ENCODE results near the gene SLC7A5. TPM values are rescaled to one million over a fixed set of nuclear protein-coding genes. Genes with fewer than 3 reads are reported as not detected.
"Not testable (repeated sequence)": the region's sequence is repeated elsewhere in the genome, so short reads cannot be mapped to it uniquely, and the experiment has no call there.

The SLC7A5 gene
- total and polyA plus RNA-seq, 2 of the 4 experiments (the other 2 are of a cell fraction) = 11.3 to 101 TPM

- H3K4me3 ChIP-seq (ENCODE audit: insufficient read depth, low read depth, low read length); in situ Hi-C loops (cut with MboI; ENCODE audit: low sequenced_read_pairs); H3K56ac ChIP-seq (ENCODE audit: extremely low read depth, insufficient read depth, low read length); H3K4me2 ChIP-seq (ENCODE audit: low read depth, low read length); CTCF ChIA-PET; H3K4ac ChIP-seq (ENCODE audit: low read depth, low read length); H2BK15ac ChIP-seq (ENCODE audit: low read depth, low read length); POLR2A ChIA-PET (ENCODE audit: unreplicated experiment); H2AK5ac ChIP-seq (ENCODE audit: low read depth, low read length); BruUV-seq (replicated peaks); H4K5ac ChIP-seq (ENCODE audit: low read depth, low read length); H2BK120ac ChIP-seq (ENCODE audit: low read depth, low read length); H2BK5ac ChIP-seq (ENCODE audit: low read depth, low read length, poor library complexity, severe bottlenecking); H3K9me3 ChIP-seq (ENCODE audit: control insufficient read depth, insufficient read depth, low read length); H3K36me3 ChIP-seq (ENCODE audit: control insufficient read depth, insufficient read depth, low read length); H3K14ac ChIP-seq (replicated peaks; ENCODE audit: low read depth, low read length); H3K27ac ChIP-seq (ENCODE audit: insufficient read depth, low read length); H2BK20ac ChIP-seq (ENCODE audit: low read depth, low read length); H3K9me1 ChIP-seq (ENCODE audit: insufficient read depth, low read length); H4K91ac ChIP-seq (ENCODE audit: insufficient read depth, low read depth, low read length); H3K79me1 ChIP-seq (ENCODE audit: low read depth in 1 of 2, low read length in 2 of 2); H3K4me1 ChIP-seq (ENCODE audit: control insufficient read depth, insufficient read depth, low read length); intact Hi-C loops (cut with micrococcal nuclease); dilution Hi-C loops (cut with HindIII; ENCODE audit: low sequenced_read_pairs, unreplicated experiment); H3K9ac ChIP-seq (ENCODE audit: low read depth, low read length); H3K18ac ChIP-seq (ENCODE audit: low read depth, low read length); H3K23ac ChIP-seq (ENCODE audit: low read depth, low read length); H2AFZ ChIP-seq (replicated peaks; ENCODE audit: low read length, poor library complexity); H4K20me1 ChIP-seq (ENCODE audit: insufficient read depth, low read length); H2AK9ac ChIP-seq (replicated peaks; ENCODE audit: low read depth, low read length, poor library complexity); H4K8ac ChIP-seq (ENCODE audit: low read depth in 2 of 2, low read length in 2 of 2): not testable (repeated sequence)
- peak; percentile 35; the same call in 1 of the 2 replicates for TF ChIP-seq BHLHE40 (IDR thresholded peaks at IDR 0.05; ENCODE audit: low read depth, low read length)
- TF ChIP-seq CEBPB (IDR thresholded peaks at IDR 0.05; ENCODE audit: low read depth, low read length) = peak; percentile 62
- H3K27me3 ChIP-seq (ENCODE audit: control insufficient read depth, insufficient read depth, low read length) = peaks cover 24% of the 10 kb centered on the region
- DNase-seq = peak; percentile 71
- 76% methylated on average over 9 of the region's 23 CpGs; no CpG with 5 or more reads in 1 of the 2 experiments for WGBS, 2 experiments (ENCODE audit: extremely low coverage in 2 of 2, insufficient read length in 1 of 2)
- peak; percentile 45; the same call in 1 of the 2 replicates for ATAC-seq (ENCODE audit: low read depth)
Measured at GRCh38 chr16:87911106-87911763, 41.9 kb upstream of the SLC7A5 start.
